Hematopoietic multipotent progenitor cell treated with erythropoietin and hydrocortisone succinate and interleukin-3 and kit ligand, for 6 days (in vitro differentiated cells): ENCODE measurements around the gene TEAD1.

Experiments used
- DNase-seq: peaks from one replicate; pipeline ENCODE4 v3.0.0-alpha.2; 2015

Gene TEAD1

GRCh38 chr11:12673924-12674570 is at the start of gene TEAD1:
TSS of gene TEAD1 (plus strand) at chr11:12674421.
- DNase-seq, result peak; percentile 84

- no peak for DNase-seq
These were observed 49.6 kb upstream of the TEAD1 start for GRCh38 chr11:12624595-12624994.

- DNase-seq, result peak; percentile 5
These were observed 48.7 kb upstream of the TEAD1 start for GRCh38 chr11:12625438-12626071.

GRCh38 chr11:12626616-12627015 is 47.6 kb upstream of the TEAD1 start:
- no peak for DNase-seq

GRCh38 chr11:12628314-12628713 is 45.9 kb upstream of the TEAD1 start:
- DNase-seq, result no peak

- no peak for DNase-seq
These were observed 44.5 kb upstream of the TEAD1 start for GRCh38 chr11:12629601-12630313.

- DNase-seq, result no peak
These were observed 42.6 kb upstream of the TEAD1 start for GRCh38 chr11:12631651-12632050.

- no peak for DNase-seq
These were observed 39.9 kb upstream of the TEAD1 start for GRCh38 chr11:12634329-12634728.

GRCh38 chr11:12636871-12637410 is 37.3 kb upstream of the TEAD1 start:
- DNase-seq, result no peak

- no peak for DNase-seq
These were observed 34.8 kb upstream of the TEAD1 start for GRCh38 chr11:12639388-12639787.

GRCh38 chr11:12640355-12640754 is 33.9 kb upstream of the TEAD1 start:
- no peak for DNase-seq

GRCh38 chr11:12640926-12641849 is 33.0 kb upstream of the TEAD1 start:
- DNase-seq, result no peak

- no peak for DNase-seq
These were observed 32.2 kb upstream of the TEAD1 start for GRCh38 chr11:12642040-12642439.

- no peak for DNase-seq
These were observed 31.3 kb upstream of the TEAD1 start for GRCh38 chr11:12642806-12643428.

- DNase-seq, result no peak
These were observed 27.7 kb upstream of the TEAD1 start for GRCh38 chr11:12646478-12646877.

GRCh38 chr11:12653729-12654128 is 20.5 kb upstream of the TEAD1 start:
- DNase-seq, result no peak

- DNase-seq, result no peak
These were observed 18.4 kb upstream of the TEAD1 start for GRCh38 chr11:12655842-12656241.

- DNase-seq, result no peak
These were observed 16.9 kb upstream of the TEAD1 start for GRCh38 chr11:12657336-12657735.

- no peak for DNase-seq
These were observed 16.2 kb upstream of the TEAD1 start for GRCh38 chr11:12657981-12658380.

- no peak for DNase-seq
These were observed 12.0 kb upstream of the TEAD1 start for GRCh38 chr11:12662101-12662689.

- no peak for DNase-seq
These were observed 9.8 kb upstream of the TEAD1 start for GRCh38 chr11:12664385-12664784.

- DNase-seq, result no peak
These were observed 7.3 kb upstream of the TEAD1 start for GRCh38 chr11:12666915-12667314.
